GM06990 (cell line): ENCODE results near the gene SUCO.

Experiments used
- DNase-seq: peaks from one replicate; pipeline ENCODE4 v3.0.0-alpha.2; 2011; ENCODE audit not compliant: insufficient read length; ENCODE audit errors: extremely low read depth
- H3K27me3 ChIP-seq: replicated peaks from 2 replicates; pipeline ENCODE4 v1.6.0; 2011; ENCODE audit warnings: low read length; ENCODE audit not compliant: control insufficient read depth, insufficient read depth
- H3K36me3 ChIP-seq: 2 replicates; pipeline ENCODE4 v1.5.1; 2011; ENCODE audit warnings: low read length; ENCODE audit not compliant: control insufficient read depth, insufficient read depth
- H3K4me3 ChIP-seq: replicated peaks from 2 replicates; pipeline ENCODE4 v1.5.1; 2011; ENCODE audit warnings: low read depth, mild to moderate bottlenecking, control low read depth, low read length
- CTCF ChIP-seq: IDR thresholded peaks from 2 replicates; pipeline ENCODE4 v1.5.1; 2011; ENCODE audit warnings: low read length, control low read depth, mild to moderate bottlenecking, inconsistent platforms; ENCODE audit not compliant: insufficient read depth, poor library complexity, severe bottlenecking

Gene SUCO, protein sequence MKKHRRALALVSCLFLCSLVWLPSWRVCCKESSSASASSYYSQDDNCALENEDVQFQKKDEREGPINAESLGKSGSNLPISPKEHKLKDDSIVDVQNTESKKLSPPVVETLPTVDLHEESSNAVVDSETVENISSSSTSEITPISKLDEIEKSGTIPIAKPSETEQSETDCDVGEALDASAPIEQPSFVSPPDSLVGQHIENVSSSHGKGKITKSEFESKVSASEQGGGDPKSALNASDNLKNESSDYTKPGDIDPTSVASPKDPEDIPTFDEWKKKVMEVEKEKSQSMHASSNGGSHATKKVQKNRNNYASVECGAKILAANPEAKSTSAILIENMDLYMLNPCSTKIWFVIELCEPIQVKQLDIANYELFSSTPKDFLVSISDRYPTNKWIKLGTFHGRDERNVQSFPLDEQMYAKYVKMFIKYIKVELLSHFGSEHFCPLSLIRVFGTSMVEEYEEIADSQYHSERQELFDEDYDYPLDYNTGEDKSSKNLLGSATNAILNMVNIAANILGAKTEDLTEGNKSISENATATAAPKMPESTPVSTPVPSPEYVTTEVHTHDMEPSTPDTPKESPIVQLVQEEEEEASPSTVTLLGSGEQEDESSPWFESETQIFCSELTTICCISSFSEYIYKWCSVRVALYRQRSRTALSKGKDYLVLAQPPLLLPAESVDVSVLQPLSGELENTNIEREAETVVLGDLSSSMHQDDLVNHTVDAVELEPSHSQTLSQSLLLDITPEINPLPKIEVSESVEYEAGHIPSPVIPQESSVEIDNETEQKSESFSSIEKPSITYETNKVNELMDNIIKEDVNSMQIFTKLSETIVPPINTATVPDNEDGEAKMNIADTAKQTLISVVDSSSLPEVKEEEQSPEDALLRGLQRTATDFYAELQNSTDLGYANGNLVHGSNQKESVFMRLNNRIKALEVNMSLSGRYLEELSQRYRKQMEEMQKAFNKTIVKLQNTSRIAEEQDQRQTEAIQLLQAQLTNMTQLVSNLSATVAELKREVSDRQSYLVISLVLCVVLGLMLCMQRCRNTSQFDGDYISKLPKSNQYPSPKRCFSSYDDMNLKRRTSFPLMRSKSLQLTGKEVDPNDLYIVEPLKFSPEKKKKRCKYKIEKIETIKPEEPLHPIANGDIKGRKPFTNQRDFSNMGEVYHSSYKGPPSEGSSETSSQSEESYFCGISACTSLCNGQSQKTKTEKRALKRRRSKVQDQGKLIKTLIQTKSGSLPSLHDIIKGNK (N-terminal part only)

DNA sequence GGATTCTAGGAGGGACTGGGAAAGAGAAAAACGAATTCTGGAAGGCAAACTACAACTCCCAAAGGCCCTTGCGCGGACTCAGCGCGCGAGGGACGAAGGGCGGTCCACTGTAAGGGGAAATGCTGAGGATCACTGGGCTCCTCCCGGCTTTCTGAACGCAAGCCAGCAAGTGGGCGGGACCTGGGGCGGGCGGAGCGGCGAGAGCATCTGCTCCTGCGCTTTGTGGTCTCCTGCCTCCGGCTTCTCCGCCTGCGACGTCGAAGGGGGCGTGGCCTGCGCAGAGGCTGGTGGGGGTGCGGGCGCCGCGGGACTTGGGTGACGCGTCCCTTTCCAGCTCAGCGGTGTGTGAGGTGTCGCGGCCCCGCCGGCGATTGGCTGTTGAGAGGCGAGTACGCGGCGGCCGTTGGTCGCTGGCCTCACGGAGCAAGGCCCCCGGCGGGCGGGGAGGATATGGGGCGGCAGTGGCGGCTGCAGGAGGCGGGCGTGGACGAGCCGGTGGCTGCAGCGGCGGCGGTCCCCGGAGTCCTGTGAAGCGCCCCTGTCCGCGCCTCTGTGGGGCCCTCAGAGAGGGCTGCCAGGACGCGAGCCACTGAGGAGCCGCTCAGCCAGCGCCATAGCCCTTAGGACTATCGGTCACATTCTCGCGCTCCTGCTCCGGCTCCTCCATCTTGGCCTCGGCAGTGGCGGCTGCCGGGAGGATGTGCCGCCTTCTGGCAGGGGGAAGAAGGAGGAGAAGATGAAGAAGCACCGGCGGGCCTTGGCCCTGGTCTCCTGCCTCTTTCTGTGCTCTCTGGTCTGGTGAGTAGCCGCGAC, at the start of gene SUCO:
Gene SUCO, plus strand, starts transcription at position 451 of the 813 bp plus-strand sequence. Its CDS starts 286 bp downstream, at position 737.
- H3K4me3 ChIP-seq = peak within 1 kb of the TSS; percentile 95
- peak; percentile 100 for DNase-seq
- no peaks in the 10 kb centered on the region for H3K27me3 ChIP-seq
- TF ChIP-seq CTCF = peak; percentile 14
- H3K36me3 ChIP-seq = no peaks in the 10 kb centered on the region

DNA sequence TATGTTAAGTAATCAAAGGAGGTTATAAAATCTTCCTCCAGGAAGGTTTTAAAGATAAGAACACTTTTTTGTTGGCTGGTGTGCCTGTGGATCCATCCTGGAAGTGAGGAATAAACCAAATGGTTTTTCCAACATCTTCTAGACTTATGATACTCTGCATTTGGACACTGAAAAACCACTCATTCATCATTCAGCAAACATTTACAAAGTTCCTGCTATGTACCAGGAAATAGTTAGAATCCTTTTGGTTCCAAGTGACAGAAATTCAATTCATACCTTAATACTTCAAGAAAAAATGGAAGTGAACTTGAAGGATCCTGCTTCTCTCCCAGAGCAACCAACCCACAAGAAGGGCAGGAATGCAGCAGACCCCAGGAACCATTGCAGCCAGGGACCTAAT, 49.5 kb upstream of the SUCO start:
- no peak for DNase-seq
- H3K27me3 ChIP-seq = no peaks in the 10 kb centered on the region

DNA sequence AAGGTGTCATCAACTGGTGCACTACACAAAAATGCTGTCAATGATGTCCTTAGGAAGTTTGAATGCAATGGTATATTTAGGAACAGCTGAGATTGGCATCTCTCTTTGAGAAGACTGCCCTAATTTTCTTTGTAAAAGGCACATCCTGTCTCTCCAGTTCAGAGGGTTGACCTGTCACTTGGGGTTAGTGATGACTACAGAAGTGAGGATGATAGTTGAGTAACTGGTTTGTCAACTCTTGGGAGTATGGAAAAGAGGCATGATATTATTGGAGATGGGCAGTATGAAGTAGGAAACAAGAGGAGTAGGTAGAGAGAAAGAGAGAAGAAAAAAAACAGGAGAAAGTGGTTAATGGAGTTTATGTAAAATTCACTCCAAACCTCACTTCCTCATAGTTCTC, 48.7 kb upstream of the SUCO start:
- H3K27me3 ChIP-seq = no peaks in the 10 kb centered on the region
- no peak for DNase-seq
- H3K36me3 ChIP-seq = no peaks in the 10 kb centered on the region
- TF ChIP-seq CTCF = no peak
- H3K4me3 ChIP-seq = no peak overlapping the region

More for the DNA sequence above, 49.5 kb upstream of the SUCO start:
- H3K4me3 ChIP-seq = no peak overlapping the region
- no peaks in the 10 kb centered on the region for H3K36me3 ChIP-seq
- no peak for TF ChIP-seq CTCF

DNA sequence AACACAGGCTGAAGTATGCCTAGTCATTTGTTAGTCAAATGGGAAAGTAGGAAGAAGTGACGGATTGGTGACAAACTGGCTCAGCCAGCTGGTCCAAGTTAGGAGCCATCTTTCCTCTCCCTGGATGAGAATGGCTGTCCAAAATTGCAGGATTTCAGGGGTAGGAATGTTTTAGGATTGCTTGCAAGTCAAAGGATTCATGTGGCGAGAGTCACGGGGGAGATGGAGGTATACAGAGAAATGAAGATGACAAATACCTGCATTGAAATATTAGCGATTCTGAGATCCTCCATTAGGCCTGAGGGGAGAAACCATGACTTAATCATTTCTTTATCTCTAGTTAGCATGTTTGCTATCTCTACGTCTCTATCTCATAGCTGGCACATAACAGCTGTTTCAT, 47.3 kb upstream of the SUCO start:
- Histone ChIP-seq H3K27me3 (no peaks in the 10 kb centered on the region; the same call in 1 of the 2 replicates), H3K4me3 (no peak overlapping the region), H3K36me3 (no peaks in the 10 kb centered on the region)
- no peak for TF ChIP-seq CTCF
- no peak for DNase-seq
